Measurements from ENCODE around the gene CTTNBP2NL.
"Not testable (repeated sequence)": the region's sequence is repeated elsewhere in the genome, so short reads cannot be mapped to it uniquely, and the experiment has no call there.

CTTNBP2NL gene

GRCh38 chr1:112453876-112454275, 57.9 kb downstream of the CTTNBP2NL start:
- DNase-seq (ENCODE audit: low read depth, low spot score) = no peak
- H3K4me3 ChIP-seq (ENCODE audit: low read length) = no peak overlapping the region

GRCh38 chr1:112454316-112454715, 58.3 kb downstream of the CTTNBP2NL start:
- no peak for DNase-seq (ENCODE audit: low read depth, low spot score)
- no peak overlapping the region for H3K4me3 ChIP-seq (ENCODE audit: low read length)

- no peak overlapping the region for H3K4me3 ChIP-seq (ENCODE audit: low read length)
- DNase-seq (ENCODE audit: low read depth, low spot score) = no peak
These were observed 61.2 kb downstream of the CTTNBP2NL start for GRCh38 chr1:112457241-112457640.

- no peak for DNase-seq (ENCODE audit: low read depth, low spot score)
- H3K4me3 ChIP-seq (ENCODE audit: low read length) = no peak overlapping the region
These were observed 61.9 kb downstream of the CTTNBP2NL start for GRCh38 chr1:112457955-112458354.

- H3K4me3 ChIP-seq (ENCODE audit: low read length) = no peak overlapping the region
- DNase-seq (ENCODE audit: low read depth, low spot score) = no peak
These were observed 62.7 kb downstream of the CTTNBP2NL start for GRCh38 chr1:112458756-112459155.

GRCh38 chr1:112460615-112461014, 64.6 kb downstream of the CTTNBP2NL start:
- H3K4me3 ChIP-seq (ENCODE audit: low read length) = no peak overlapping the region
- no peak for DNase-seq (ENCODE audit: low read depth, low spot score)

- no peak for DNase-seq (ENCODE audit: low read depth, low spot score)
- H3K4me3 ChIP-seq (ENCODE audit: low read length) = no peak overlapping the region
These were observed 65.3 kb downstream of the CTTNBP2NL start for GRCh38 chr1:112461200-112461871.

- no peak for DNase-seq (ENCODE audit: low read depth, low spot score)
- no peak overlapping the region for H3K4me3 ChIP-seq (ENCODE audit: low read length)
These were observed 66.9 kb downstream of the CTTNBP2NL start for GRCh38 chr1:112462953-112463279.

GRCh38 chr1:112464501-112464900, 68.5 kb downstream of the CTTNBP2NL start:
- no peak for DNase-seq (ENCODE audit: low read depth, low spot score)

GRCh38 chr1:112465122-112465521, 69.1 kb downstream of the CTTNBP2NL start:
- no peak for DNase-seq (ENCODE audit: low read depth, low spot score)
- H3K4me3 ChIP-seq (ENCODE audit: low read length) = no peak overlapping the region

More at GRCh38 chr1:112464501-112464900, 68.5 kb downstream of the CTTNBP2NL start:
- H3K4me3 ChIP-seq (ENCODE audit: low read length) = no peak overlapping the region

- peak; percentile 68 for DNase-seq (ENCODE audit: low read depth, low spot score)
- H3K4me3 ChIP-seq (ENCODE audit: low read length) = peak overlapping the region; percentile 45
These were observed 70.2 kb downstream of the CTTNBP2NL start for GRCh38 chr1:112466078-112466660.

GRCh38 chr1:112470324-112470723, 74.3 kb downstream of the CTTNBP2NL start:
- not testable (repeated sequence) for H3K4me3 ChIP-seq (ENCODE audit: low read length); DNase-seq (ENCODE audit: low read depth, low spot score)

GRCh38 chr1:112470966-112471365, 75.0 kb downstream of the CTTNBP2NL start:
- no peak for DNase-seq (ENCODE audit: low read depth, low spot score)
- H3K4me3 ChIP-seq (ENCODE audit: low read length) = no peak overlapping the region

- DNase-seq (ENCODE audit: low read depth, low spot score) = no peak
- no peak overlapping the region for H3K4me3 ChIP-seq (ENCODE audit: low read length)
These were observed 76.1 kb downstream of the CTTNBP2NL start for GRCh38 chr1:112472142-112472541.

- H3K4me3 ChIP-seq (ENCODE audit: low read length) = no peak overlapping the region
- DNase-seq (ENCODE audit: low read depth, low spot score) = no peak
These were observed 81.5 kb downstream of the CTTNBP2NL start for GRCh38 chr1:112477550-112477949.

- H3K4me3 ChIP-seq (ENCODE audit: low read length) = no peak overlapping the region
- DNase-seq (ENCODE audit: low read depth, low spot score) = no peak
These were observed 82.3 kb downstream of the CTTNBP2NL start for GRCh38 chr1:112478314-112478713.

- not testable (repeated sequence) for DNase-seq (ENCODE audit: low read depth, low spot score); H3K4me3 ChIP-seq (ENCODE audit: low read length)
These were observed 90.0 kb downstream of the CTTNBP2NL start for GRCh38 chr1:112486063-112486462.

GRCh38 chr1:112487686-112488085, 91.7 kb downstream of the CTTNBP2NL start:
- H3K4me3 ChIP-seq (ENCODE audit: low read length); DNase-seq (ENCODE audit: low read depth, low spot score): not testable (repeated sequence)

- H3K4me3 ChIP-seq (ENCODE audit: low read length) = no peak overlapping the region
- no peak for DNase-seq (ENCODE audit: low read depth, low spot score)
These were observed 92.1 kb downstream of the CTTNBP2NL start for GRCh38 chr1:112488141-112488540.

GRCh38 chr1:112492076-112492475, 96.1 kb downstream of the CTTNBP2NL start:
- no peak overlapping the region for H3K4me3 ChIP-seq (ENCODE audit: low read length)
- no peak for DNase-seq (ENCODE audit: low read depth, low spot score)

- H3K4me3 ChIP-seq (ENCODE audit: low read length) = no peak overlapping the region
- no peak for DNase-seq (ENCODE audit: low read depth, low spot score)
These were observed 97.3 kb downstream of the CTTNBP2NL start for GRCh38 chr1:112493351-112493750.
